ENCODE data around the gene CCDC28A. TPM values are rescaled to one million over a fixed set of nuclear protein-coding genes. Genes with fewer than 3 reads are reported as not detected.

The CCDC28A gene
- total RNA-seq, 1 donor from 2014 or later: 11.1 TPM

DNA sequence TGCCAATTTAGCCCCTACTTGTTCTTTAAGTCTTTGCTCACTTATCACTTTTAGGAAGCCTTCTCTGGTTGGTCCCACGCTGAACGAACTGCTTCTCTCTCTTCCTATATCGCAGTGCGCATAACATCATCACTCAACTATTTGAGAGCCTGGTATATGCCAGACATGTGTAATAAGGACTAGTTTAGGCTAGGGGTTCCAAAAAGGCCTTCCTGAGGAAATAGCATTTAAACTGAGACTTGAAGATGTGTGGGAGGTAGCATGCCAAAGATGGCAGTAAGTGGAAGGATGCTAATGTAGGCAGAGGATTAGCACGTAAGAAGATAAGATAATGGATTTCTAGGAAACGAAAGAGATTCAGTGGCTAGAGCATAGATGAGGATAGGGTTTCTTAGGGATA is 4.8 kb downstream of the CCDC28A start:
- no peaks in the 10 kb centered on the region for H3K27me3 ChIP-seq (ENCODE audit: control insufficient read depth, insufficient read depth, low read length)
- FAIRE-seq (no peak), DNase-seq (ENCODE audit: low read depth) (no peak)
- TF ChIP-seq, protein P1, sequence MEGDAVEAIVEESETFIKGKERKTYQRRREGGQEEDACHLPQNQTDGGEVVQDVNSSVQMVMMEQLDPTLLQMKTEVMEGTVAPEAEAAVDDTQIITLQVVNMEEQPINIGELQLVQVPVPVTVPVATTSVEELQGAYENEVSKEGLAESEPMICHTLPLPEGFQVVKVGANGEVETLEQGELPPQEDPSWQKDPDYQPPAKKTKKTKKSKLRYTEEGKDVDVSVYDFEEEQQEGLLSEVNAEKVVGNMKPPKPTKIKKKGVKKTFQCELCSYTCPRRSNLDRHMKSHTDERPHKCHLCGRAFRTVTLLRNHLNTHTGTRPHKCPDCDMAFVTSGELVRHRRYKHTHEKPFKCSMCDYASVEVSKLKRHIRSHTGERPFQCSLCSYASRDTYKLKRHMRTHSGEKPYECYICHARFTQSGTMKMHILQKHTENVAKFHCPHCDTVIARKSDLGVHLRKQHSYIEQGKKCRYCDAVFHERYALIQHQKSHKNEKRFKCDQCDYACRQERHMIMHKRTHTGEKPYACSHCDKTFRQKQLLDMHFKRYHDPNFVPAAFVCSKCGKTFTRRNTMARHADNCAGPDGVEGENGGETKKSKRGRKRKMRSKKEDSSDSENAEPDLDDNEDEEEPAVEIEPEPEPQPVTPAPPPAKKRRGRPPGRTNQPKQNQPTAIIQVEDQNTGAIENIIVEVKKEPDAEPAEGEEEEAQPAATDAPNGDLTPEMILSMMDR (IDR thresholded peaks at IDR 0.05; ENCODE audit: insufficient read depth, low read length, severe bottlenecking): no peak
- H3K4me3 ChIP-seq (ENCODE audit: low read depth, low read length): no peak overlapping the region
- no peaks in the 10 kb centered on the region for H3K36me3 ChIP-seq (ENCODE audit: control insufficient read depth, insufficient read depth, low read length)

DNA sequence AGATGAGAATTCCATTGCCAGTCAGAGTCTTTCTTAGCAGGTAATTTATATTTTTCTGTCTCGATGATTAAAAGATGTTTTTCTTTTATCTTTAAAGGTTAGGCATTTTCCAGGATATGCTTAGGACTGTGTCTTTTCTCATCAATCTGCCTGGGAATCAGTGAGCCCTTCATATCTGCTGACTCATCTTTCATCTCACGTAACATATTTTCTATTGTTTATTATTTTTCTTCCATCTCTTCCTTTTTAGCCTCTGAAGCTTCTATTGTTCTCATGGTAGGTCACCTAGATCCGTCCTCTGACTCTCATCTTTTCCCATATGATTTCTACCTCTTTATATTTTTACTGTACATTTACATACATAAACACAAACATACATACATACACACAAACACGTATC is 8.7 kb downstream of the CCDC28A start:
- Histone ChIP-seq H3K27me3 (ENCODE audit: control insufficient read depth, insufficient read depth, low read length) (no peaks in the 10 kb centered on the region), H3K4me3 (ENCODE audit: low read depth, low read length) (no peak overlapping the region), H3K36me3 (ENCODE audit: control insufficient read depth, insufficient read depth, low read length) (no peaks in the 10 kb centered on the region)
- DNase-seq (ENCODE audit: low read depth) (no peak), FAIRE-seq (no peak)
- TF ChIP-seq, protein P1 (IDR thresholded peaks at IDR 0.05; ENCODE audit: insufficient read depth, low read length, severe bottlenecking): no peak

DNA sequence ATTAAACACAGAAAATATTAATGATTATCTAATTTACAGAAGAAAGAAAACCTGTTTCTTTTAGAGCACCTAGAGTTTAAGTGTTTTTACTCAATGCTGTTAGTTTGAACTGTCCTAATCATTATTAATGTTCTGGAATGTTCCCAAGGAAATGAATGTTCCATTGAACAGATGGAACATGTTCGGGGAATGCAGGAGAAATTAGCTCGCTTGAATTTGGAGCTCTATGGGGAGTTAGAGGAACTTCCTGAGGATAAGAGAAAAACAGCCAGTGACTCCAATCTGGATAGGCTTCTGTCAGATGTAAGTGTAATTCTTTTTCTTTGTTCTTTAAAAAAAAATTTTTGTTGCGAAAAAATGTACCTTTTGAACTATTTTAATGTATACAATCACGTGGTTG is 11.5 kb downstream of the CCDC28A start:
- TF ChIP-seq, protein P1 (IDR thresholded peaks at IDR 0.05; ENCODE audit: insufficient read depth, low read length, severe bottlenecking): no peak
- Histone ChIP-seq H3K27me3 (ENCODE audit: control insufficient read depth, insufficient read depth, low read length) (no peaks in the 10 kb centered on the region), H3K36me3 (ENCODE audit: control insufficient read depth, insufficient read depth, low read length) (no peaks in the 10 kb centered on the region), H3K4me3 (ENCODE audit: low read depth, low read length) (no peak overlapping the region)
- no peak for FAIRE-seq
- DNase-seq (ENCODE audit: low read depth): no peak

DNA sequence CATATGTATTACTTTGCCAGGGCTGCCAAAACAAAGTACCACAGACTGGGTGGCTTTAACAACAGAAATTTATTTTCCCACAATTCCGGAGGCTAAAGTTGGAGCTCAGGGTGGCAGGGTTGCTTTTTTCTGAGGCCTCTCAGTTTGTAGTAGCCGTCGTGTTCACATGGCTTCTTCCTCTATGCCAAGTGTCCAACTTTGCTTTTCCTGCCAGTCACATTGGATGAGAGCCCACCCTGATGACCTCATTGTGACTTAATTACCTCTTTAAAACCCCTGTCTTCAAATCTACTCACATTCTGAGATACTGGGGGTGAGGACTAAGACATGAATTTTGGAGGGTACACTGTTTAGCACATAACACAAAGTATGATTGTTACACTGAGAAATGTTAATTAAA is 12.4 kb downstream of the CCDC28A start:
- TF ChIP-seq, protein P1 (IDR thresholded peaks at IDR 0.05; ENCODE audit: insufficient read depth, low read length, severe bottlenecking): no peak
- H3K36me3 ChIP-seq (ENCODE audit: control insufficient read depth, insufficient read depth, low read length): no peaks in the 10 kb centered on the region
- H3K4me3 ChIP-seq (ENCODE audit: low read depth, low read length): no peak overlapping the region
- no peaks in the 10 kb centered on the region for H3K27me3 ChIP-seq (ENCODE audit: control insufficient read depth, insufficient read depth, low read length)
- DNase-seq (ENCODE audit: low read depth) (no peak), FAIRE-seq (no peak)

DNA sequence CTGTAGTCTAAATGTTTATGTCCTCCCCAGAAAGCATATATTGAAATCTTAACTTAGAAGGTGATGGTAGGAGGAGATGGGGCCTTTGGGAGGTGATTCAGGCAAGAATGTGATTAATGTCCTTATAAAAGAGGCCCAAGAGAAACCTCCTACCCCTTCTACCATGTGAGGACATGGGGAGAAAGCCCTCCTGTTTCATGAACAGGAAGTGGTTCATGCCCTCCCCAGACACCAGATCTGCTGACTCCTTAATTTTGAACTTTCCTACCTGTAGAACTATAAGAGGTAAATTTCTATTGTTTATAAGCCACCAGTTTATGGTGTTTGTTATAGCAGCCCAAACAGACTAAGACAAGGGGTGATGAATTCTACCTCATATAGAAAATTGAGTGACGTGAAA is 13.6 kb downstream of the CCDC28A start:
- FAIRE-seq: no peak
- no peak overlapping the region for H3K4me3 ChIP-seq (ENCODE audit: low read depth, low read length)
- TF ChIP-seq, protein P1 (IDR thresholded peaks at IDR 0.05; ENCODE audit: insufficient read depth, low read length, severe bottlenecking): no peak
- no peaks in the 10 kb centered on the region for H3K36me3 ChIP-seq (ENCODE audit: control insufficient read depth, insufficient read depth, low read length)
- DNase-seq (ENCODE audit: low read depth): no peak
- H3K27me3 ChIP-seq (ENCODE audit: control insufficient read depth, insufficient read depth, low read length): no peaks in the 10 kb centered on the region

DNA sequence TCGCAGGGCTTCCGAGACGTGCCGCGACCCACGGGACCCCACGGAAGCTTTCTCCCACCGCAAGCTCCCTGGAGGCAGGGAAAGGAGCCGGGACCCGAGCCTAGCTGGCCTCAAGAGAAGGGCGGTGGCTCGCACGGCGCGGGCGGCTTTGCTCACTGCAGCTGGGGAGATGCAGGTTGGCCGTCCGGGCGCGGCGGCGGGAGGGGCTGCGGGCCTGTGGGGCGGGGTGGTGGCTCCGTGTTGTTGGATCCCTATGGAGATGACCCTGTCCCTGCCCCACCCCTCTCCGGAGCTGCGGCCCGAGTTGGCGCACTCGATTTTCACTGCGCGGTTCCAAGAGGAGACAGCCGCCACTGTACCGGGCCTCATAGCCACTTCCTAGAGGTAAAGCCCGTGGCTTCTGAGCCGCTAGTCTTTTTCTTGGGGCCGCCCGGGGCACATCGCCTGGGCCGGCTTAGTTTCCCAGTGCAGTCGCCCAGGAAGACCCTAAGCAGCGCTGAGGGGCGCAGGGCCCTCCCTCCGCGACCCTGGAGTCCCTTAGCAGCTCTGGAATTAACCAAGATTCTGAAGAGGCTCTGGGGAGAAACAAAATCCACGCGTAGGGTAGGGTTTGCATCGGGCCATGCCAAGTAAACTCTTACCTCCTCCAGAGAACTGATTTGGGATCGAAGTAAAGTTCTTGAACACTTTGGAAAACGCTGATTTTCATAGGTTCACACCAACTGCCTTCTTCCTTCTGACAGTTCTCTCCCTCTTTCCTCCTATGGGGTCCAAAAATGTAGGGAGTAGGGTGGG is 22.4 kb downstream of the CCDC28A start, which contains the start of gene ECT2L:
Gene ECT2L, plus strand, starts transcription at position 279 of the 795 bp plus-strand sequence. CDS start 17,188 bp downstream, outside the sequence.
- Histone ChIP-seq H3K36me3 (ENCODE audit: control insufficient read depth, insufficient read depth, low read length) (no peaks in the 10 kb centered on the region), H3K4me3 (ENCODE audit: low read depth, low read length) (peak within 1 kb of the TSS; percentile 26), H3K27me3 (ENCODE audit: control insufficient read depth, insufficient read depth, low read length) (no peaks in the 10 kb centered on the region)
- TF ChIP-seq, protein P1 (IDR thresholded peaks at IDR 0.05; ENCODE audit: insufficient read depth, low read length, severe bottlenecking): no peak
- no peak for FAIRE-seq
- peak; percentile 49 for DNase-seq (ENCODE audit: low read depth)
